Left lung (tissue), 10 donors: Measurements from ENCODE around the gene SIK2. TPM values are rescaled to one million over a fixed set of nuclear protein-coding genes. Genes with fewer than 3 reads are reported as not detected.

Experiments used
- ATAC-seq: fragments of 200-7000 bp; cut with Tn5 transposase; one replicate; pipeline ENCODE4 v1.9.1; 2020; ENCODE audit warnings: moderate library complexity
- DNase-seq, 4 donors: peaks; one replicate each; pipeline ENCODE4 v3.0.0-alpha.2; 2013 to 2020
- H3K27ac ChIP-seq, 2 donors: fragments of 200-600 bp; sonication (generic) in 1 of 2; one replicate each; pipeline versions ENCODE4 v1.5.0 to v1.8.0; 2020 to 2021
- H3K27me3 ChIP-seq, 2 donors: fragments of 200-600 bp; sonication (generic) in 1 of 2; one replicate each; pipeline versions ENCODE4 v1.5.0 to v1.8.0; 2020 to 2021
- H3K36me3 ChIP-seq, 2 donors: fragments of 200-600 bp; sonication (generic) in 1 of 2; one replicate each; pipeline versions ENCODE4 v1.5.0 to v1.8.0; 2020 to 2021
- H3K4me1 ChIP-seq, 2 donors: fragments of 200-600 bp; one replicate each; pipeline ENCODE4 v1.8.0; 2021
- H3K4me3 ChIP-seq, 2 donors: fragments of 200-600 bp; sonication (generic) in 1 of 2; one replicate each; pipeline versions ENCODE4 v1.5.0 to v1.8.0; 2020 to 2021; ENCODE audit warnings: mild to moderate bottlenecking in 1 of 2
- H3K9me3 ChIP-seq, 2 donors: fragments of 200-600 bp; sonication (generic) in 1 of 2; one replicate each; pipeline versions ENCODE4 v1.5.0 to v1.8.0; 2020 to 2021
- intact Hi-C, 2 donors: fragments of 100-400 bp; cut with DNase I; formaldehyde crosslinking; loops; one replicate each; pipeline versions ENCODE4 v1.11.2 to v1.14.2; 2022
- polyA plus RNA-seq, 6 donors: library from polyadenylated mRNA; unstranded; fragments of 120-200 nt; gene quantifications; one replicate each; pipeline ENCODE4 v1.2.1, GENCODE V29; 2013; ENCODE audit not compliant: insufficient read length in 6 of 6
- total RNA-seq, 2 donors: library from RNA; stranded (reverse); fragmentation: NEBNext Ultra II Directional; extraction: Animal tissue kit (Norgen Biotek cat#: 25700); gene quantifications; one replicate each; pipeline ENCODE4 v1.2.1, GENCODE V29; 2021
- TF ChIP-seq, protein P1 (sequence below), 2 donors: fragments of 200-600 bp; sonication (generic) in 1 of 2; IDR thresholded peaks; one replicate each; pipeline versions ENCODE4 v1.5.0 to v1.8.0; 2021; ENCODE audit warnings: antibody characterized with exemption in 2 of 2
- donor health status: DM: no; HTN: yes; CAD: no.
- donor health status: DM: no; HTN: no; CAD: no.

Gene SIK2
- total and polyA plus RNA-seq, 8 donors, result 23.3 to 35.1 (median 30.8) TPM

DNA sequence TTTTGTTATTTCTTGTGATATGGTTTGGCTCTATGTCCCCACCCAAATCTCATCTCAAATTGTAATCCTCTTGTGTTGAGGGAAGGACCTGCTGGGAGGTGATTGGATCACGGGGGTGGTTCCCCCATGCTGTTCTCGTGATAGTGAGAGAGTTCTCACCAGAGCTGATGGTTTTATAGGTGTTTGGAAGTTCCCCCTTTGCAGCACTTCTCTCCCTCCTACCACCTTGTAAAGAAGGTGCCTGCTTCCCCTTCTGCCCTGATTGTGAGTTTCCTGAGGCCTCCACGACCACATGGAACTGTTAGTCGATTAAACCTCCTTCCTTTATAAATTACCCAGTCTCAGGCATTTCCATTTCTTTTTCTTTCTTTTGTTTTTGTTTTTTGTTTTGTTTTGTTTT lies 24.4 kb upstream of the SIK2 start:
- no peak for DNase-seq
- H3K36me3 ChIP-seq, result no peaks in the 10 kb centered on the region
- H3K4me3 ChIP-seq, result no peak overlapping the region
- H3K4me1 ChIP-seq, result peaks cover 0 to 5% of the 10 kb centered on the region in 2 donors
- TF ChIP-seq, protein P1, sequence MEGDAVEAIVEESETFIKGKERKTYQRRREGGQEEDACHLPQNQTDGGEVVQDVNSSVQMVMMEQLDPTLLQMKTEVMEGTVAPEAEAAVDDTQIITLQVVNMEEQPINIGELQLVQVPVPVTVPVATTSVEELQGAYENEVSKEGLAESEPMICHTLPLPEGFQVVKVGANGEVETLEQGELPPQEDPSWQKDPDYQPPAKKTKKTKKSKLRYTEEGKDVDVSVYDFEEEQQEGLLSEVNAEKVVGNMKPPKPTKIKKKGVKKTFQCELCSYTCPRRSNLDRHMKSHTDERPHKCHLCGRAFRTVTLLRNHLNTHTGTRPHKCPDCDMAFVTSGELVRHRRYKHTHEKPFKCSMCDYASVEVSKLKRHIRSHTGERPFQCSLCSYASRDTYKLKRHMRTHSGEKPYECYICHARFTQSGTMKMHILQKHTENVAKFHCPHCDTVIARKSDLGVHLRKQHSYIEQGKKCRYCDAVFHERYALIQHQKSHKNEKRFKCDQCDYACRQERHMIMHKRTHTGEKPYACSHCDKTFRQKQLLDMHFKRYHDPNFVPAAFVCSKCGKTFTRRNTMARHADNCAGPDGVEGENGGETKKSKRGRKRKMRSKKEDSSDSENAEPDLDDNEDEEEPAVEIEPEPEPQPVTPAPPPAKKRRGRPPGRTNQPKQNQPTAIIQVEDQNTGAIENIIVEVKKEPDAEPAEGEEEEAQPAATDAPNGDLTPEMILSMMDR (IDR thresholded peaks at IDR 0.05), result no peak
- no peak overlapping the region for H3K27ac ChIP-seq
- no peaks in the 10 kb centered on the region for H3K27me3 ChIP-seq
- H3K9me3 ChIP-seq, result no peaks in the 10 kb centered on the region
- no peak for ATAC-seq
- intact Hi-C loops, result no loop called here

DNA sequence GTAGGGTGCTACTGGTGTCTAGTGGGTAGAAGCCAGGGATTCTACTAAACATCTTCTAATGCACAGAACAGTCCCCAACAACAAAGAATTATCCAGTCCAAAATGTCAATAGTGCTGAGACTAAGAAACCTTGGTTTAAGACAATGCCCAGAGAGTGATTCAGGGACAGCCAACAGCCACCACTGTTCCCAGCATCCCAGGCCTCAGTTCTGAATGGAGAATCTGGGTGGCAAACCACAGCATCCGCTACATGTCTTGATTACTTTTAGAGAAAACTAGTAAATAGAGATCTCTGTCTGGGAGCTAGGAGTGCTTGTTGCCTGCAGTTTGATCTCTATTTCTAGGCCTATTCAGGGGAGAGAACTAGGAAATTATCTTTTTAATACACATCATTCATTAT lies 20.9 kb upstream of the SIK2 start:
- H3K36me3 ChIP-seq, result no peaks in the 10 kb centered on the region
- H3K9me3 ChIP-seq, result no peaks in the 10 kb centered on the region
- intact Hi-C loops, result loop anchor here in 1 of 2 donors (10.0 kb wide), 1 partner anchor 263 kb away; no protein-coding TSS in a partner anchor
- ATAC-seq (no peak), DNase-seq (no peak)
- H3K4me3 ChIP-seq, result no peak overlapping the region
- no peaks in the 10 kb centered on the region for H3K27me3 ChIP-seq
- no peaks in the 10 kb centered on the region for H3K4me1 ChIP-seq
- no peak overlapping the region for H3K27ac ChIP-seq
- TF ChIP-seq, protein P1 (IDR thresholded peaks at IDR 0.05), result no peak

DNA sequence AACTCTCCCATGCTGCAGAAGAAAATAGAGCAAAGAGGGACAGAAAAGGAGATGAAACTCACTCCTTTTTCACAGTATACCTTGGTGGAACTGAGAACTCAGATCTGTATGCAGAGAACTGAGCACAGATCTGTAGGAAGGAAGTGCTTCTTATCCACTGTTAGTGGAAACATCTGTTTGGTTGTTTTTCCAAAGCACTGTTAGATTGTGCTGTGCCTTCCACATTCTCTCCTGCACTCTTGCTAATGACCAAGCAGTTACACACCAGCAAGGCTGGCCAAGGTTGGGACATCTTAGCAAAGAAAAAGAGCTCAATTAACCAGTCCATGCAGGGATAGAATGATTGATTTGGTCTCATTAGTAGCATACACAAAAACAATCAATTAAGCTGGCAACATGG lies 20.1 kb upstream of the SIK2 start:
- ATAC-seq (no peak), DNase-seq (no peak)
- TF ChIP-seq, protein P1 (IDR thresholded peaks at IDR 0.05), result no peak
- Histone ChIP-seq H3K27me3 (no peaks in the 10 kb centered on the region), H3K9me3 (no peaks in the 10 kb centered on the region), H3K4me3 (no peak overlapping the region), H3K27ac (no peak overlapping the region), H3K4me1 (no peaks in the 10 kb centered on the region), H3K36me3 (no peaks in the 10 kb centered on the region)
- intact Hi-C loops, result loop anchor here in 1 of 2 donors (10.0 kb wide), 1 partner anchor 263 kb away; no protein-coding TSS in a partner anchor

DNA sequence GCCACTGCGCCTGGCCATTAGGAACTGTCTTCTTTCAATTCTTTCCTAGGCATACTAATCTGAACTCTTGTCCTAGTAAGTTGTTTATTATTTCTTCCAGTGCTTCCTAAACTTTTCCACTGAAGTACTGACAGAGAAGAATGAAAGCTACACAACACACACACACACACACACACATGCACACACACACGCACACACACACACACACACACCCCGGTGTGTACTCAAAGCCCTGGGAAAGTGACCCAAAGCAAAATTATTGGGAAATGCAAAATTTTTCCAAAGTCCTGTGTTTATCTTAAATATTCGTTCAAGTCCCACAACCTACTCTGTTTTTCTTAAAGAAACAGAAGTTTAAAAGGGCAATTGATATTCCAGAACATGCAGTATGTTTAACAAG lies 19.4 kb upstream of the SIK2 start:
- Histone ChIP-seq H3K27ac (no peak overlapping the region), H3K9me3 (no peaks in the 10 kb centered on the region), H3K27me3 (no peaks in the 10 kb centered on the region), H3K36me3 (no peaks in the 10 kb centered on the region), H3K4me1 (no peaks in the 10 kb centered on the region), H3K4me3 (no peak overlapping the region)
- ATAC-seq (peak; percentile 26), DNase-seq (no peak)
- intact Hi-C loops, result loop anchor here in 1 of 2 donors (10.0 kb wide), 1 partner anchor 262 kb away; no protein-coding TSS in a partner anchor
- TF ChIP-seq, protein P1 (IDR thresholded peaks at IDR 0.05), result no peak

DNA sequence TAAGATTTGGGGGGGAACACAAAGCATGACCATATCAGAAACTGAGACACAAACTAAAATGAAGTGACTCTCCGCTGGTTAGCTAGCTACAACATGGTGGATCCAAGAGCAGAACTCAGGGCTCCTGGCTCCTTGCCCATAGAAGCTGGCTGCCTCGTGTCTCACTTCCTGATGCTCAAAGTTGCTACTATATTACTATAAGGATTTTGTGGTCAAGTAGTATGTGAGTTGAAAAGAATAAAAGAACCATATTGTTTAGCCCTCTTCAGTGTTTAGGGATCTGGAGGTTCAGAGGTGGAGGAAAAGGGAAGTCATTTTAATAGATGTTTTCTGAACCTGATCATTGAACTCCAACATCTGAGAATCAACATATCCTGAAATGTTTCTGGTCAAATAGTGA lies 16.9 kb upstream of the SIK2 start:
- H3K27me3 ChIP-seq, result no peaks in the 10 kb centered on the region
- no peak overlapping the region for H3K4me3 ChIP-seq
- DNase-seq (no peak), ATAC-seq (no peak)
- intact Hi-C loops, result loop anchor here in 1 of 2 donors (10.0 kb wide), 1 partner anchor 259 kb away; no protein-coding TSS in a partner anchor
- no peak overlapping the region for H3K27ac ChIP-seq
- TF ChIP-seq, protein P1 (IDR thresholded peaks at IDR 0.05), result no peak
- no peaks in the 10 kb centered on the region for H3K36me3 ChIP-seq
- H3K9me3 ChIP-seq, result no peaks in the 10 kb centered on the region
- H3K4me1 ChIP-seq, result no peaks in the 10 kb centered on the region
